ENCODE data around the gene SNX4. TPM values are rescaled to one million over a fixed set of nuclear protein-coding genes. Genes with fewer than 3 reads are reported as not detected.

The SNX4 gene
- total RNA-seq, 1 experiment from 2014 or later = 23.2 TPM

DNA sequence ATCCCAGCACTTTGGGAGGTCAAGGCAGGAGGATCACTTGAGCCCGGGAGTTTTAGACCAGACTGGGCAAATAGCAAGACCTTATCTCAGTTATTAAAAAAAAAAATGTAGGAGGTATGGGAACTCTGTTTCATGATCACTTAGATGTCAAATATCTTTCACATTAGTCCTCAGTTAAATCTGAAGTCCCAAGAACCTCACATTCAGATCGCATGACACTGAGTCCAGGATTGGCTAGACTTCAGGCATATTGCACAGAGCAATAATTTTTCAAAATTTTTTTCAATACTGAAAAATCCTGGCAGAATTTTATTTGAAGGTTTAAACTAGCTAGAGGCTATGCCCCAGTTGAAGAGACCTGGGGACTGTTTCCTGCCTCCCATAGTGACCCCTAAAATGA is 88.6 kb downstream of the SNX4 start:
- no peaks in the 10 kb centered on the region for H3K27me3 Mint-ChIP-seq (ENCODE audit: low read depth)
- H3K4me3 Mint-ChIP-seq = no peak overlapping the region
- ChIA-PET POLR2A (no interaction called here), CTCF (no interaction called here)
- H3K27ac Mint-ChIP-seq = no peak overlapping the region
- TF ChIP-seq JUN (CRISPR knock-in tag; IDR thresholded peaks at IDR 0.05) = no peak
- TF ChIP-seq TEAD4 (CRISPR knock-in tag; IDR thresholded peaks at IDR 0.05) = no peak
- no peak for TF ChIP-seq PRRX2 (CRISPR knock-in tag; IDR thresholded peaks at IDR 0.05)
- TF ChIP-seq ZNF416 (CRISPR knock-in tag; IDR thresholded peaks at IDR 0.05) = no peak
- TF ChIP-seq, protein P1, sequence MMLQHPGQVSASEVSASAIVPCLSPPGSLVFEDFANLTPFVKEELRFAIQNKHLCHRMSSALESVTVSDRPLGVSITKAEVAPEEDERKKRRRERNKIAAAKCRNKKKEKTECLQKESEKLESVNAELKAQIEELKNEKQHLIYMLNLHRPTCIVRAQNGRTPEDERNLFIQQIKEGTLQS (CRISPR knock-in tag; conservative IDR thresholded peaks at IDR 0.05) = no peak
- TF ChIP-seq, protein P2, sequence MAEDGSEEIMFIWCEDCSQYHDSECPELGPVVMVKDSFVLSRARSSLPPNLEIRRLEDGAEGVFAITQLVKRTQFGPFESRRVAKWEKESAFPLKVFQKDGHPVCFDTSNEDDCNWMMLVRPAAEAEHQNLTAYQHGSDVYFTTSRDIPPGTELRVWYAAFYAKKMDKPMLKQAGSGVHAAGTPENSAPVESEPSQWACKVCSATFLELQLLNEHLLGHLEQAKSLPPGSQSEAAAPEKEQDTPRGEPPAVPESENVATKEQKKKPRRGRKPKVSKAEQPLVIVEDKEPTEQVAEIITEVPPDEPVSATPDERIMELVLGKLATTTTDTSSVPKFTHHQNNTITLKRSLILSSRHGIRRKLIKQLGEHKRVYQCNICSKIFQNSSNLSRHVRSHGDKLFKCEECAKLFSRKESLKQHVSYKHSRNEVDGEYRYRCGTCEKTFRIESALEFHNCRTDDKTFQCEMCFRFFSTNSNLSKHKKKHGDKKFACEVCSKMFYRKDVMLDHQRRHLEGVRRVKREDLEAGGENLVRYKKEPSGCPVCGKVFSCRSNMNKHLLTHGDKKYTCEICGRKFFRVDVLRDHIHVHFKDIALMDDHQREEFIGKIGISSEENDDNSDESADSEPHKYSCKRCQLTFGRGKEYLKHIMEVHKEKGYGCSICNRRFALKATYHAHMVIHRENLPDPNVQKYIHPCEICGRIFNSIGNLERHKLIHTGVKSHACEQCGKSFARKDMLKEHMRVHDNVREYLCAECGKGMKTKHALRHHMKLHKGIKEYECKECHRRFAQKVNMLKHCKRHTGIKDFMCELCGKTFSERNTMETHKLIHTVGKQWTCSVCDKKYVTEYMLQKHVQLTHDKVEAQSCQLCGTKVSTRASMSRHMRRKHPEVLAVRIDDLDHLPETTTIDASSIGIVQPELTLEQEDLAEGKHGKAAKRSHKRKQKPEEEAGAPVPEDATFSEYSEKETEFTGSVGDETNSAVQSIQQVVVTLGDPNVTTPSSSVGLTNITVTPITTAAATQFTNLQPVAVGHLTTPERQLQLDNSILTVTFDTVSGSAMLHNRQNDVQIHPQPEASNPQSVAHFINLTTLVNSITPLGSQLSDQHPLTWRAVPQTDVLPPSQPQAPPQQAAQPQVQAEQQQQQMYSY (CRISPR knock-in tag; IDR thresholded peaks at IDR 0.05) = no peak
- no peak for TF ChIP-seq KAT7 (CRISPR knock-in tag; IDR thresholded peaks at IDR 0.05; ENCODE audit: borderline replicate concordance)
- TF ChIP-seq, protein P3, sequence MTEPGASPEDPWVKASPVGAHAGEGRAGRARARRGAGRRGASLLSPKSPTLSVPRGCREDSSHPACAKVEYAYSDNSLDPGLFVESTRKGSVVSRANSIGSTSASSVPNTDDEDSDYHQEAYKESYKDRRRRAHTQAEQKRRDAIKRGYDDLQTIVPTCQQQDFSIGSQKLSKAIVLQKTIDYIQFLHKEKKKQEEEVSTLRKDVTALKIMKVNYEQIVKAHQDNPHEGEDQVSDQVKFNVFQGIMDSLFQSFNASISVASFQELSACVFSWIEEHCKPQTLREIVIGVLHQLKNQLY (CRISPR knock-in tag; IDR thresholded peaks at IDR 0.05) = no peak
- no peak for TF ChIP-seq ESRRA (CRISPR knock-in tag; IDR thresholded peaks at IDR 0.05; ENCODE audit: borderline replicate concordance)
- TF ChIP-seq, protein P4, sequence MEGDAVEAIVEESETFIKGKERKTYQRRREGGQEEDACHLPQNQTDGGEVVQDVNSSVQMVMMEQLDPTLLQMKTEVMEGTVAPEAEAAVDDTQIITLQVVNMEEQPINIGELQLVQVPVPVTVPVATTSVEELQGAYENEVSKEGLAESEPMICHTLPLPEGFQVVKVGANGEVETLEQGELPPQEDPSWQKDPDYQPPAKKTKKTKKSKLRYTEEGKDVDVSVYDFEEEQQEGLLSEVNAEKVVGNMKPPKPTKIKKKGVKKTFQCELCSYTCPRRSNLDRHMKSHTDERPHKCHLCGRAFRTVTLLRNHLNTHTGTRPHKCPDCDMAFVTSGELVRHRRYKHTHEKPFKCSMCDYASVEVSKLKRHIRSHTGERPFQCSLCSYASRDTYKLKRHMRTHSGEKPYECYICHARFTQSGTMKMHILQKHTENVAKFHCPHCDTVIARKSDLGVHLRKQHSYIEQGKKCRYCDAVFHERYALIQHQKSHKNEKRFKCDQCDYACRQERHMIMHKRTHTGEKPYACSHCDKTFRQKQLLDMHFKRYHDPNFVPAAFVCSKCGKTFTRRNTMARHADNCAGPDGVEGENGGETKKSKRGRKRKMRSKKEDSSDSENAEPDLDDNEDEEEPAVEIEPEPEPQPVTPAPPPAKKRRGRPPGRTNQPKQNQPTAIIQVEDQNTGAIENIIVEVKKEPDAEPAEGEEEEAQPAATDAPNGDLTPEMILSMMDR (IDR thresholded peaks at IDR 0.05) = no peak
- no peak for TF ChIP-seq FOXP1 (CRISPR knock-in tag; IDR thresholded peaks at IDR 0.05; ENCODE audit: borderline replicate concordance)
- TF ChIP-seq, protein P5, sequence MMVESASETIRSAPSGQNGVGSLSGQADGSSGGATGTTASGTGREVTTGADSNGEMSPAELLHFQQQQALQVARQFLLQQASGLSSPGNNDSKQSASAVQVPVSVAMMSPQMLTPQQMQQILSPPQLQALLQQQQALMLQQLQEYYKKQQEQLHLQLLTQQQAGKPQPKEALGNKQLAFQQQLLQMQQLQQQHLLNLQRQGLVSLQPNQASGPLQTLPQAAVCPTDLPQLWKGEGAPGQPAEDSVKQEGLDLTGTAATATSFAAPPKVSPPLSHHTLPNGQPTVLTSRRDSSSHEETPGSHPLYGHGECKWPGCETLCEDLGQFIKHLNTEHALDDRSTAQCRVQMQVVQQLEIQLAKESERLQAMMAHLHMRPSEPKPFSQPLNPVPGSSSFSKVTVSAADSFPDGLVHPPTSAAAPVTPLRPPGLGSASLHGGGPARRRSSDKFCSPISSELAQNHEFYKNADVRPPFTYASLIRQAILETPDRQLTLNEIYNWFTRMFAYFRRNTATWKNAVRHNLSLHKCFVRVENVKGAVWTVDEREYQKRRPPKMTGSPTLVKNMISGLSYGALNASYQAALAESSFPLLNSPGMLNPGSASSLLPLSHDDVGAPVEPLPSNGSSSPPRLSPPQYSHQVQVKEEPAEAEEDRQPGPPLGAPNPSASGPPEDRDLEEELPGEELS (CRISPR knock-in tag; IDR thresholded peaks at IDR 0.05) = no peak
- TF ChIP-seq GTF2I (CRISPR knock-in tag; conservative IDR thresholded peaks at IDR 0.05) = no peak
- TF ChIP-seq, protein P6, sequence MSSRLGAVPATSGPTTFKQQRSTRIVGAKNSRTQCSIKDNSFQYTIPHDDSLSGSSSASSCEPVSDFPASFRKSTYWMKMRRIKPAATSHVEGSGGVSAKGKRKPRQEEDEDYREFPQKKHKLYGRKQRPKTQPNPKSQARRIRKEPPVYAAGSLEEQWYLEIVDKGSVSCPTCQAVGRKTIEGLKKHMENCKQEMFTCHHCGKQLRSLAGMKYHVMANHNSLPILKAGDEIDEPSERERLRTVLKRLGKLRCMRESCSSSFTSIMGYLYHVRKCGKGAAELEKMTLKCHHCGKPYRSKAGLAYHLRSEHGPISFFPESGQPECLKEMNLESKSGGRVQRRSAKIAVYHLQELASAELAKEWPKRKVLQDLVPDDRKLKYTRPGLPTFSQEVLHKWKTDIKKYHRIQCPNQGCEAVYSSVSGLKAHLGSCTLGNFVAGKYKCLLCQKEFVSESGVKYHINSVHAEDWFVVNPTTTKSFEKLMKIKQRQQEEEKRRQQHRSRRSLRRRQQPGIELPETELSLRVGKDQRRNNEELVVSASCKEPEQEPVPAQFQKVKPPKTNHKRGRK (CRISPR knock-in tag; IDR thresholded peaks at IDR 0.05; ENCODE audit: borderline replicate concordance) = no peak
- TF ChIP-seq RELA (CRISPR knock-in tag; IDR thresholded peaks at IDR 0.05; ENCODE audit: borderline replicate concordance) = no peak
- TF ChIP-seq, protein P7, sequence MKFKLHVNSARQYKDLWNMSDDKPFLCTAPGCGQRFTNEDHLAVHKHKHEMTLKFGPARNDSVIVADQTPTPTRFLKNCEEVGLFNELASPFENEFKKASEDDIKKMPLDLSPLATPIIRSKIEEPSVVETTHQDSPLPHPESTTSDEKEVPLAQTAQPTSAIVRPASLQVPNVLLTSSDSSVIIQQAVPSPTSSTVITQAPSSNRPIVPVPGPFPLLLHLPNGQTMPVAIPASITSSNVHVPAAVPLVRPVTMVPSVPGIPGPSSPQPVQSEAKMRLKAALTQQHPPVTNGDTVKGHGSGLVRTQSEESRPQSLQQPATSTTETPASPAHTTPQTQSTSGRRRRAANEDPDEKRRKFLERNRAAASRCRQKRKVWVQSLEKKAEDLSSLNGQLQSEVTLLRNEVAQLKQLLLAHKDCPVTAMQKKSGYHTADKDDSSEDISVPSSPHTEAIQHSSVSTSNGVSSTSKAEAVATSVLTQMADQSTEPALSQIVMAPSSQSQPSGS (CRISPR knock-in tag; IDR thresholded peaks at IDR 0.05; ENCODE audit: borderline replicate concordance, low read depth) = no peak
- TF ChIP-seq NFYB (CRISPR knock-in tag; conservative IDR thresholded peaks at IDR 0.05; ENCODE audit: low read depth) = no peak
- DNase-seq (ENCODE audit: low spot score) = no peak
- no peaks in the 10 kb centered on the region for H3K36me3 Mint-ChIP-seq
- H3K9me3 Mint-ChIP-seq = peaks cover 10% of the 10 kb centered on the region
- H3K4me1 Mint-ChIP-seq = peaks cover 14% of the 10 kb centered on the region
- ATAC-seq = no peak

Data from WTC11 (cell line).